Measurements from ENCODE around the gene PPP2R2C. TPM values are rescaled to one million over a fixed set of nuclear protein-coding genes. Genes with fewer than 3 reads are reported as not detected.

Gene PPP2R2C
- total RNA-seq, 2 donors from 2014 or later = 0.66 to 0.78 TPM

- Histone ChIP-seq H3K4me1 (no peaks in the 10 kb centered on the region), H3K4me3 (no peak overlapping the region), H3K9me3 (no peaks in the 10 kb centered on the region), H3K27me3 (no peaks in the 10 kb centered on the region), H3K27ac (no peak overlapping the region), H3K36me3 (replicated peaks in 1 of 2; ENCODE audit: insufficient read depth in 1 of 2, low read depth in 2 of 2) (no peaks in the 10 kb centered on the region)
- intact Hi-C loops (cut with DNase I) = no loop called here
- WGBS, 2 donors = 58 to 75% methylated on average over 2 of the region's 2 CpGs
- TF ChIP-seq CTCF (IDR thresholded peaks at IDR 0.05) (no peak), POLR2A (IDR thresholded peaks at IDR 0.05) (no peak)
- ATAC-seq (no peak), DNase-seq (no peak)
These were observed 13.9 kb downstream of the PPP2R2C start for GRCh38 chr4:6458528-6458927.

GRCh38 chr4:6456450-6456849 is 16.0 kb downstream of the PPP2R2C start:
- H3K36me3 ChIP-seq (replicated peaks in 1 of 2; ENCODE audit: insufficient read depth in 1 of 2, low read depth in 2 of 2) = no peaks in the 10 kb centered on the region
- no peak for DNase-seq
- ATAC-seq = no peak
- no peak overlapping the region for H3K4me3 ChIP-seq
- no peaks in the 10 kb centered on the region for H3K4me1 ChIP-seq
- 49 to 62% methylated on average over 10 to 11 of the region's 11 CpGs for WGBS, 2 donors
- H3K9me3 ChIP-seq = no peaks in the 10 kb centered on the region
- intact Hi-C loops (cut with DNase I) = no loop called here
- no peak overlapping the region for H3K27ac ChIP-seq
- no peak for TF ChIP-seq CTCF (IDR thresholded peaks at IDR 0.05)
- TF ChIP-seq POLR2A (IDR thresholded peaks at IDR 0.05) = no peak
- no peaks in the 10 kb centered on the region for H3K27me3 ChIP-seq

GRCh38 chr4:6454112-6454910 is 18.1 kb downstream of the PPP2R2C start:
- no peak overlapping the region for H3K27ac ChIP-seq
- no peak overlapping the region for H3K4me3 ChIP-seq
- H3K4me1 ChIP-seq = no peaks in the 10 kb centered on the region
- WGBS, 2 donors = 36 to 44% methylated on average over 12 to 13 of the region's 13 CpGs
- DNase-seq = no peak
- no peaks in the 10 kb centered on the region for H3K27me3 ChIP-seq
- TF ChIP-seq POLR2A (IDR thresholded peaks at IDR 0.05) (no peak), CTCF (IDR thresholded peaks at IDR 0.05) (no peak)
- no peaks in the 10 kb centered on the region for H3K9me3 ChIP-seq
- ATAC-seq = no peak
- no peaks in the 10 kb centered on the region for H3K36me3 ChIP-seq (replicated peaks in 1 of 2; ENCODE audit: insufficient read depth in 1 of 2, low read depth in 2 of 2)
- intact Hi-C loops (cut with DNase I) = no loop called here

- no peak for TF ChIP-seq CTCF (IDR thresholded peaks at IDR 0.05)
- no peak for TF ChIP-seq POLR2A (IDR thresholded peaks at IDR 0.05)
- DNase-seq (no peak), ATAC-seq (no peak)
- no peak overlapping the region for H3K27ac ChIP-seq
- no peaks in the 10 kb centered on the region for H3K27me3 ChIP-seq
- WGBS, 2 donors = 35 to 48% methylated on average over 5 to 8 of the region's 8 CpGs
- H3K9me3 ChIP-seq = no peaks in the 10 kb centered on the region
- H3K4me3 ChIP-seq = no peak overlapping the region
- intact Hi-C loops (cut with DNase I) = no loop called here
- H3K36me3 ChIP-seq (replicated peaks in 1 of 2; ENCODE audit: insufficient read depth in 1 of 2, low read depth in 2 of 2) = no peaks in the 10 kb centered on the region
- no peaks in the 10 kb centered on the region for H3K4me1 ChIP-seq
These were observed 18.8 kb downstream of the PPP2R2C start for GRCh38 chr4:6453688-6453990.

Measured in body of pancreas (tissue), 4 donors.